Pancreas (tissue), 10 donors: ENCODE data around the gene ATAD3A. TPM values are rescaled to one million over a fixed set of nuclear protein-coding genes. Genes with fewer than 3 reads are reported as not detected.

Experiments used
- ATAC-seq, 4 donors: fragments of 200-7000 bp; cut with Tn5 transposase; one replicate each; pipeline versions ENCODE4 v1.8.0 to v1.9.1; 2020; ENCODE audit warnings: mild to moderate bottlenecking in 4 of 4, moderate library complexity in 4 of 4
- DNase-seq, 6 donors: peaks; one replicate each; pipeline ENCODE4 v3.0.0-alpha.2; 2020
- FAIRE-seq: peaks from 2 replicates; lab custom pipeline; 2012; peaks lifted over from hg19 to GRCh38; lab: Jason Lieb, UNC
- H3K27ac ChIP-seq, 4 donors: fragments of 200-600 bp; sonication (generic); 1 replicate in 3 of 4; 2 replicates in 1 of 4; pipeline versions ENCODE4 v1.5.0 to v1.8.0; 2020
- H3K27me3 ChIP-seq, 4 donors: fragments of 200-600 bp; one replicate each; pipeline ENCODE4 v1.8.0; 2021
- H3K36me3 ChIP-seq, 3 donors: fragments of 200-600 bp; sonication (generic) in 1 of 3; one replicate each; pipeline versions ENCODE4 v1.5.0 to v1.8.0; 2020 to 2021
- H3K4me1 ChIP-seq, 3 donors: fragments of 200-600 bp; one replicate each; pipeline ENCODE4 v1.8.0; 2021
- H3K4me3 ChIP-seq, 4 donors: fragments of 200-600 bp; sonication (generic) in 2 of 4; one replicate each; pipeline versions ENCODE4 v1.5.0 to v1.8.0; 2020 to 2021
- H3K9me3 ChIP-seq, 4 donors: fragments of 200-600 bp; one replicate each; pipeline ENCODE4 v1.8.0; 2021
- CTCF ChIP-seq, 4 donors: fragments of 200-600 bp; sonication (generic) in 3 of 4; IDR thresholded peaks; one replicate each; pipeline versions ENCODE4 v1.5.0 to v1.8.0; 2021; ENCODE audit warnings: antibody characterized with exemption in 4 of 4
- WGBS, 2 donors: extraction: QIAGEN DNeasy Blood & Tissue Kit; methylation state at CpG; one replicate each; pipeline ENCODE4 v1.1.7; 2013; 5-methylcytosine and 5-hydroxymethylcytosine counted together
- intact Hi-C, 3 donors: fragments of 100-400 bp; cut with DNase I; formaldehyde crosslinking; loops; one replicate each; pipeline versions ENCODE4 v1.11.1 to v1.14.2; 2022
- polyA plus RNA-seq, 2 donors: library from polyadenylated mRNA; stranded (reverse); fragments of 200-250 nt; gene quantifications; one replicate each; pipeline ENCODE4 v1.2.3, GENCODE V29; 2013
- total RNA-seq, 6 donors: library from RNA; stranded (reverse); fragmentation: NEBNext Ultra II Directional in 4 of 6; extraction: Animal tissue kit (Norgen Biotek cat#: 25700) in 4 of 6; gene quantifications; one replicate each; pipeline versions ENCODE4 v1.2.1 to v1.2.4, GENCODE V29; 2021 to 2023
- donor health status: healthy with polysubstance abuse.
- donor health status: DM: no; HTN: no; CAD: no; lungs with moderate emphysema.
- donor health status: DM: no; HTN: no; CAD: no.
- donor health status: control.
- donor health status: control.
- donor health status: Bipolar disorder and iron deficiency.
- donor health status: DM: yes; HTN: yes; CAD: no.
- donor health status: DM: no; HTN: no; CAD: no.
- donor health status: DM: no; HTN: no; CAD: no.
- donor health status: DM: yes; HTN: yes; CAD: no.

ATAD3A gene
- total and polyA plus RNA-seq, 8 donors = 8.0 to 33.8 (median 17.1) TPM

- Histone ChIP-seq H3K27ac (peak overlapping the region in 1 of 4 donors; percentile 17), H3K9me3 (no peaks in the 10 kb centered on the region), H3K36me3 (no peaks in the 10 kb centered on the region), H3K4me1 (peaks cover 5 to 11% (median 11%) of the 10 kb centered on the region in 3 donors), H3K27me3 (no peaks in the 10 kb centered on the region), H3K4me3 (no peak overlapping the region)
- no peak for FAIRE-seq
- WGBS, 2 donors = 66 to 68% methylated on average over 33 of the region's 33 CpGs
- DNase-seq = peak in 1 of 6 donors; percentile 42
- ATAC-seq = peak in 3 of 4 donors; percentile 10 to 27 (median 27)
- intact Hi-C loops = no loop called here
- no peak for TF ChIP-seq CTCF (IDR thresholded peaks at IDR 0.05)
These were observed 39.7 kb downstream of the ATAD3A start for GRCh38 chr1:1551524-1552262.

- TF ChIP-seq CTCF (IDR thresholded peaks at IDR 0.05) = no peak
- Histone ChIP-seq H3K27ac (no peak overlapping the region), H3K9me3 (no peaks in the 10 kb centered on the region), H3K4me1 (peaks cover 5 to 11% (median 11%) of the 10 kb centered on the region in 3 donors), H3K4me3 (no peak overlapping the region), H3K36me3 (no peaks in the 10 kb centered on the region), H3K27me3 (no peaks in the 10 kb centered on the region)
- intact Hi-C loops = no loop called here
- ATAC-seq (no peak), FAIRE-seq (no peak), DNase-seq (no peak)
- 75 to 78% methylated on average over 10 of the region's 10 CpGs for WGBS, 2 donors
These were observed 40.3 kb downstream of the ATAD3A start for GRCh38 chr1:1552263-1552639.

GRCh38 chr1:1553821-1554494 is 42.0 kb downstream of the ATAD3A start:
- H3K27ac ChIP-seq = no peak overlapping the region
- ATAC-seq (no peak), FAIRE-seq (no peak), DNase-seq (no peak)
- WGBS, 2 donors = 87% methylated on average over 35 of the region's 35 CpGs
- TF ChIP-seq CTCF (IDR thresholded peaks at IDR 0.05) = no peak
- intact Hi-C loops = no loop called here
- no peaks in the 10 kb centered on the region for H3K9me3 ChIP-seq
- H3K4me1 ChIP-seq = peaks cover 5 to 11% (median 11%) of the 10 kb centered on the region in 3 donors
- H3K4me3 ChIP-seq = no peak overlapping the region
- no peaks in the 10 kb centered on the region for H3K36me3 ChIP-seq
- H3K27me3 ChIP-seq = no peaks in the 10 kb centered on the region

- DNase-seq (no peak), FAIRE-seq (no peak), ATAC-seq (no peak)
- Histone ChIP-seq H3K9me3 (no peaks in the 10 kb centered on the region), H3K4me3 (no peak overlapping the region), H3K27me3 (no peaks in the 10 kb centered on the region), H3K36me3 (no peaks in the 10 kb centered on the region), H3K4me1 (peaks cover 5 to 11% (median 11%) of the 10 kb centered on the region in 3 donors), H3K27ac (no peak overlapping the region)
- intact Hi-C loops = no loop called here
- WGBS, 2 donors = 79 to 83% methylated on average over 13 of the region's 13 CpGs
- TF ChIP-seq CTCF (IDR thresholded peaks at IDR 0.05) = no peak
These were observed 42.6 kb downstream of the ATAD3A start for GRCh38 chr1:1554550-1554925.
